DND-41 (cell line): ENCODE measurements around the gene NRXN3.

ENCODE experiments used
- EZH2 ChIP-seq: IDR thresholded peaks from 3 replicates; pipeline ENCODE4 v1.6.1; 2012; ENCODE audit warnings: borderline replicate concordance, low read depth, mild to moderate bottlenecking, moderate library complexity, low read length, inconsistent platforms; ENCODE audit not compliant: severe bottlenecking
- TF ChIP-seq, protein P1 (sequence below): IDR thresholded peaks from 2 replicates; pipeline ENCODE4 v1.5.1; 2012; ENCODE audit warnings: borderline replicate concordance, low read length, moderate library complexity, mild to moderate bottlenecking; ENCODE audit not compliant: poor library complexity, severe bottlenecking; ENCODE audit errors: extremely low read depth

DNA sequence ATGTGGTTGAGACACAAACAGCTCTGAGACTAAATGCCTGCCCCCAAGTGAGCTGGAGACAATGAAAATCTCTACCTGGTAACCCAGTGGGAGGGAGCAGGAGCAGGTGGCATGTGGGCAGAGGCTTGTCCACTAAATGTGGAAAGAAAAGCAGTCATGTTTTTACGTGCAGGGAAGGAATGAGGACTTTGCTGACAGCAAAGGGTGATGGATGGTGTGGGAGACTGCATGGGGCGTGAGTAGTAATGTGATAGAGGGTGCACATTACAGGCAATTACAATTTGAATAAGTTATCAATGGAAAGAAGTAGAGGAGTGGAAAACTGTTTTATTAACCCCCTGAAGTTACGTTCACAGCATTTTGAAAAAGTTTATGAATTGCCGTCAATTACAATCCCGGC, 176.6 kb downstream of the NRXN3 start:
- TF ChIP-seq EZH2: no peak
- TF ChIP-seq, protein P1, sequence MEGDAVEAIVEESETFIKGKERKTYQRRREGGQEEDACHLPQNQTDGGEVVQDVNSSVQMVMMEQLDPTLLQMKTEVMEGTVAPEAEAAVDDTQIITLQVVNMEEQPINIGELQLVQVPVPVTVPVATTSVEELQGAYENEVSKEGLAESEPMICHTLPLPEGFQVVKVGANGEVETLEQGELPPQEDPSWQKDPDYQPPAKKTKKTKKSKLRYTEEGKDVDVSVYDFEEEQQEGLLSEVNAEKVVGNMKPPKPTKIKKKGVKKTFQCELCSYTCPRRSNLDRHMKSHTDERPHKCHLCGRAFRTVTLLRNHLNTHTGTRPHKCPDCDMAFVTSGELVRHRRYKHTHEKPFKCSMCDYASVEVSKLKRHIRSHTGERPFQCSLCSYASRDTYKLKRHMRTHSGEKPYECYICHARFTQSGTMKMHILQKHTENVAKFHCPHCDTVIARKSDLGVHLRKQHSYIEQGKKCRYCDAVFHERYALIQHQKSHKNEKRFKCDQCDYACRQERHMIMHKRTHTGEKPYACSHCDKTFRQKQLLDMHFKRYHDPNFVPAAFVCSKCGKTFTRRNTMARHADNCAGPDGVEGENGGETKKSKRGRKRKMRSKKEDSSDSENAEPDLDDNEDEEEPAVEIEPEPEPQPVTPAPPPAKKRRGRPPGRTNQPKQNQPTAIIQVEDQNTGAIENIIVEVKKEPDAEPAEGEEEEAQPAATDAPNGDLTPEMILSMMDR: no peak
